ENCODE results near the gene QSOX1.

Gene QSOX1

GRCh38 chr1:180190091-180190490 lies 35.4 kb downstream of the QSOX1 start:
- in situ Hi-C loops (cut with HindIII; ENCODE audit: low pct_unique_long_range_greater_than_20kb, low sequenced_read_pairs): no loop called here
- TF ChIP-seq JUND (IDR thresholded peaks at IDR 0.05; ENCODE audit: low read depth): no peak
- no peak for DNase-seq (ENCODE audit: low read depth in 1 of 2, low spot score in 1 of 2)

GRCh38 chr1:180192172-180192571 lies 37.5 kb downstream of the QSOX1 start:
- DNase-seq (ENCODE audit: low read depth in 1 of 2, low spot score in 1 of 2): no peak
- TF ChIP-seq JUND (IDR thresholded peaks at IDR 0.05; ENCODE audit: low read depth): no peak

GRCh38 chr1:180193141-180194047 lies 38.7 kb downstream of the QSOX1 start:
- no peak for TF ChIP-seq JUND (IDR thresholded peaks at IDR 0.05; ENCODE audit: low read depth)
- no peak for DNase-seq (ENCODE audit: low read depth in 1 of 2, low spot score in 1 of 2)
- in situ Hi-C loops (cut with HindIII; ENCODE audit: low pct_unique_long_range_greater_than_20kb, low sequenced_read_pairs): no loop called here

More at GRCh38 chr1:180192172-180192571, 37.5 kb downstream of the QSOX1 start:
- in situ Hi-C loops (cut with HindIII; ENCODE audit: low pct_unique_long_range_greater_than_20kb, low sequenced_read_pairs): no loop called here

- in situ Hi-C loops (cut with HindIII; ENCODE audit: low pct_unique_long_range_greater_than_20kb, low sequenced_read_pairs): no loop called here
- no peak for DNase-seq (ENCODE audit: low read depth in 1 of 2, low spot score in 1 of 2)
- TF ChIP-seq JUND (IDR thresholded peaks at IDR 0.05; ENCODE audit: low read depth): no peak
Measured at GRCh38 chr1:180194048-180194425, 39.4 kb downstream of the QSOX1 start.

GRCh38 chr1:180194546-180195207 lies 40.0 kb downstream of the QSOX1 start:
- DNase-seq (ENCODE audit: low read depth in 1 of 2, low spot score in 1 of 2): no peak
- in situ Hi-C loops (cut with HindIII; ENCODE audit: low pct_unique_long_range_greater_than_20kb, low sequenced_read_pairs): no loop called here
- no peak for TF ChIP-seq JUND (IDR thresholded peaks at IDR 0.05; ENCODE audit: low read depth)

GRCh38 chr1:180195401-180195800 lies 40.7 kb downstream of the QSOX1 start:
- in situ Hi-C loops (cut with HindIII; ENCODE audit: low pct_unique_long_range_greater_than_20kb, low sequenced_read_pairs): no loop called here
- no peak for TF ChIP-seq JUND (IDR thresholded peaks at IDR 0.05; ENCODE audit: low read depth)
- DNase-seq (ENCODE audit: low read depth in 1 of 2, low spot score in 1 of 2): no peak

GRCh38 chr1:180195916-180196315 lies 41.2 kb downstream of the QSOX1 start:
- no peak for DNase-seq (ENCODE audit: low read depth in 1 of 2, low spot score in 1 of 2)
- in situ Hi-C loops (cut with HindIII; ENCODE audit: low pct_unique_long_range_greater_than_20kb, low sequenced_read_pairs): no loop called here
- no peak for TF ChIP-seq JUND (IDR thresholded peaks at IDR 0.05; ENCODE audit: low read depth)

GRCh38 chr1:180196436-180197003 lies 41.9 kb downstream of the QSOX1 start:
- no peak for DNase-seq (ENCODE audit: low read depth in 1 of 2, low spot score in 1 of 2)
- TF ChIP-seq JUND (IDR thresholded peaks at IDR 0.05; ENCODE audit: low read depth): no peak
- in situ Hi-C loops (cut with HindIII; ENCODE audit: low pct_unique_long_range_greater_than_20kb, low sequenced_read_pairs): no loop called here

- in situ Hi-C loops (cut with HindIII; ENCODE audit: low pct_unique_long_range_greater_than_20kb, low sequenced_read_pairs): no loop called here
- TF ChIP-seq JUND (IDR thresholded peaks at IDR 0.05; ENCODE audit: low read depth): no peak
- no peak for DNase-seq (ENCODE audit: low read depth in 1 of 2, low spot score in 1 of 2)
Measured at GRCh38 chr1:180197231-180197630, 42.6 kb downstream of the QSOX1 start.

- in situ Hi-C loops (cut with HindIII; ENCODE audit: low pct_unique_long_range_greater_than_20kb, low sequenced_read_pairs): no loop called here
- peak; percentile 58 to 73 for DNase-seq (ENCODE audit: low read depth in 1 of 2, low spot score in 1 of 2)
- TF ChIP-seq JUND (IDR thresholded peaks at IDR 0.05; ENCODE audit: low read depth): no peak
Measured at GRCh38 chr1:180198196-180198595, 43.5 kb downstream of the QSOX1 start.

GRCh38 chr1:180198611-180199010 lies 43.9 kb downstream of the QSOX1 start:
- TF ChIP-seq JUND (IDR thresholded peaks at IDR 0.05; ENCODE audit: low read depth): no peak
- in situ Hi-C loops (cut with HindIII; ENCODE audit: low pct_unique_long_range_greater_than_20kb, low sequenced_read_pairs): no loop called here
- DNase-seq (ENCODE audit: low read depth in 1 of 2, low spot score in 1 of 2): no peak

GRCh38 chr1:180199018-180199417 lies 44.3 kb downstream of the QSOX1 start:
- DNase-seq (ENCODE audit: low read depth in 1 of 2, low spot score in 1 of 2): no peak
- in situ Hi-C loops (cut with HindIII; ENCODE audit: low pct_unique_long_range_greater_than_20kb, low sequenced_read_pairs): no loop called here
- no peak for TF ChIP-seq JUND (IDR thresholded peaks at IDR 0.05; ENCODE audit: low read depth)

All from T47D (cell line).